Measurements from ENCODE around the gene ANKHD1.

GRCh38 chr5:140545606-140546005, 144.0 kb downstream of the ANKHD1 start:
- TF ChIP-seq EZH2phosphoT487 (IDR thresholded peaks at IDR 0.05; ENCODE audit: insufficient read depth, low read depth) (no peak), EZH2 (IDR thresholded peaks at IDR 0.05; ENCODE audit: insufficient read depth, poor library complexity, severe bottlenecking) (no peak)
